Stimulated activated CD4-positive, alpha-beta T cell treated with anti-CD3 and anti-CD28 coated beads, Interleukin-4, amount 100 ng/mL, for 4 hours (primary cell): ENCODE data around the gene CHID1.

ENCODE experiments used
- DNase-seq, 2 experiments: peaks; one replicate each; pipeline ENCODE4 v3.0.0-alpha.2; 2020

The CHID1 gene

DNA sequence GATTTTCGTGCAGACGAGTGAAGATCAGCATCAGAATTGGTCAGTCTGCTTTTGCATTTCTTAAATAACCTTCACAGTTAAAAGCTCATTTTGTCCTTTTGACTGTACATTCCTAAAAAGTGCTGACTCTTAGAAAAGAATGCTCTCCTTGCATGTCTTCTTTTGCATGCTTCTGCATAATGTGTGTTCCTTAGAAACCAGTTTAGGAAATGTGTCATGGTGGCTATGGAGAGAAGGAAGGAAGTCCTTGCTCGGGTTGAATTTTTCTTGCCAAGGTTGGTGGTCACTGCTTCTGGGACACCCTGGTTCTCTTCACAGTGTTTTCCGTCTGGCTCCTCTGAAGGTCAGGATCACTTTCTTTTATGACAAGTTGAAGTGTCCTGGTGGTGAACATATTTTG lies 21.8 kb upstream of the CHID1 start:
- DNase-seq, result no peak

DNA sequence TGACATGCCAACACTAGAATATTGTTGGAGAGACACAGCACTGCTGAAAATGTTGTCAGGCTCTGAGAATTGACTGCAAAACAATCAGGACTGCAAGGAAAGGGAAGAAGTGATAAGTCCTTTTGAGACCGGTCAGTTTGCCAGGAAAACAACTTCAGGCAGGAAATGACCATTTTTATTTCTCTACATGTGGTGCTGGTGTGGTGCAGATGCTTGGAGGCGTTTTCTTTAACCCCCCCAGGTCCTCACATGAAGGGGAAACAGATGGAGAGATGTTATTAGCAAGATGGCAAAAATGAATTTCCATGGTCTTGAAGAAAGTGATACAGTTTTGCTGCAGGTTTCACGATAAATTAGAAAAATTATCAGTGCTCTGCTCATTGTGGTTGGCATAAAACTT lies 20.8 kb upstream of the CHID1 start:
- no peak for DNase-seq

DNA sequence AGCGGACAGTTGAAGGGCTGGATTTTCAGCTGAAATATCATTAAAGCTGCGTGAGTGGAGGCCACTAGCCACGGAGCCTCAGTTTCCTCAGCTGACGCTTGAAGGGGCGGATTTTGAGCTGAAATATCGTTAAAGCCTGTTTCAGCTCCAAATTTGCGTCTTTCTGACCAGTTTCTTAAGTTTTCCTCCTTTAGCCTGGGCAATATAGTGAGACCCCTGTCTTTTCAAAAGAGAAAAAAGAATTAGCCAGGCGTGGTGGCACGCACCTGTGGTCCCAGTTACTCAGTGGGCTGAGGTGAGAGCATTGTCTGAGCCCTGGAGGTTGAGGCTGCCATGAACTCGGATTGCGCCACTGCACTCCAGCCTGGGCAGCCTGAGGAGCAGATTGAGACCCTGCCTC lies 18.8 kb upstream of the CHID1 start:
- no peak for DNase-seq

DNA sequence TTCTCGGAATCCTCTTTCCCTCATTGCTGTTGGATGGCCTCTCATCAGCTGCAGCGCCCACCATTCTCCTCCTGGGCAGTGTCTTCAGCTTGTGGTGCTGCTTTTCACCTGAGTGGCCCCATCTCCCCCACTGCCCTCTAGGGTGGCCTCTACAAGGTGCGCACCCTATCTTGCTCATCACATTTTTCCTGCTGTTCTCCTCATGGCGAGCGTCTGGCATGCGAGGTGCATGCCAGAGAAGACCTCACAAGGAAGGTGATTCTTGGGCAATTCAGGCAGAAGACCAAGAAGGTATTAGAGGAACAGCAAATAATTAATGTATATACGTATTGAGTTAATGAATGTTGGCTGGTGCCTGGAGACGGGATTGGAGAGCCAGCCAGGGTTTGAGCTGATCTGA lies 18.2 kb upstream of the CHID1 start:
- DNase-seq, result no peak

DNA sequence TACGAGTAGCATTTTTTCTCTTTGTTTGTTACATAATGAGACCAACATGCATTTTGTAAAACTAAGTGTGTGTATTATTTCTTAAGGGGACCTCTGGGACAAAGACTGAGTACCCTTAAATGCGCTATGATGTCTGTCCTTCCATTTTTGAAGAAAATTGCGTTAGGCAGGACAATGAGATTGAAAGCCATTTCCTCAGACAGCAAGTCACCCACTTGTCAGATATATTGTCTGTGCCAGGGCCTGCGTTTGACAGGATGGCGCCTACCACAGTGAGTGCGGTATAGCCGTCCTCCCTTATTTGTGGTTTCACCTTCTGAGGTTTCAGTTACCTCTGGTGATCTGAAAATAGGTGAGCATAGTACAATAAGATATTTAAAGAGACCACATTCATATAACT lies 17.3 kb upstream of the CHID1 start:
- peak in 1 of 2 experiments; percentile 27 for DNase-seq

DNA sequence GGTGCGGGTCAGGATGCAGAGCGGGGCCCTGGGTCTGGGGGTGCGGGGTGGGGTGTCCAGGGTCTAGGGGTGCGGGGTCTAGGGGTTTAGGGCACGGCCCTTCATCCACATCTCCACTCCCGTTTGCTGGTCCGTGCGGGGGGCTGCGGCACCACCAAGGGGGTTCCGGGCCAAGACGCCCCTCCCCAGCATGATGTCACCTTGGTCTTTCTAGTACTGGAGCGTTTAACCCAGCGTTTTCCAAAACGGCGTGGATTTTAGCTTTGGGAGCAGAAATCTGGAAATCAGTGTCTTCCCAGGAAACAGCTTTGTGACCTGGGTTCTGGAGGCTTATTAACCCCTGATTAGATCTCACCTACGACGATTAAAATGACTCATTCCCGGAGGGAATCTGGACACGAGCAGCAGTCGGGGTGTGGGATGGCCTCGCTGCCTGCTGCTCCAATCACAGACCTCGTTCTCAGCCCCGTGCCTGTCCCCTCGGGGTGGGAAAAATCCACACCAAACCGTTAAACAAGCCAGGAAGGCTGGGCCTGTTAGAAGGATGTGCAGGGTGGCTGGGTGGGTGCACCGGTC lies 15.8 kb upstream of the CHID1 start:
- DNase-seq, result no peak

DNA sequence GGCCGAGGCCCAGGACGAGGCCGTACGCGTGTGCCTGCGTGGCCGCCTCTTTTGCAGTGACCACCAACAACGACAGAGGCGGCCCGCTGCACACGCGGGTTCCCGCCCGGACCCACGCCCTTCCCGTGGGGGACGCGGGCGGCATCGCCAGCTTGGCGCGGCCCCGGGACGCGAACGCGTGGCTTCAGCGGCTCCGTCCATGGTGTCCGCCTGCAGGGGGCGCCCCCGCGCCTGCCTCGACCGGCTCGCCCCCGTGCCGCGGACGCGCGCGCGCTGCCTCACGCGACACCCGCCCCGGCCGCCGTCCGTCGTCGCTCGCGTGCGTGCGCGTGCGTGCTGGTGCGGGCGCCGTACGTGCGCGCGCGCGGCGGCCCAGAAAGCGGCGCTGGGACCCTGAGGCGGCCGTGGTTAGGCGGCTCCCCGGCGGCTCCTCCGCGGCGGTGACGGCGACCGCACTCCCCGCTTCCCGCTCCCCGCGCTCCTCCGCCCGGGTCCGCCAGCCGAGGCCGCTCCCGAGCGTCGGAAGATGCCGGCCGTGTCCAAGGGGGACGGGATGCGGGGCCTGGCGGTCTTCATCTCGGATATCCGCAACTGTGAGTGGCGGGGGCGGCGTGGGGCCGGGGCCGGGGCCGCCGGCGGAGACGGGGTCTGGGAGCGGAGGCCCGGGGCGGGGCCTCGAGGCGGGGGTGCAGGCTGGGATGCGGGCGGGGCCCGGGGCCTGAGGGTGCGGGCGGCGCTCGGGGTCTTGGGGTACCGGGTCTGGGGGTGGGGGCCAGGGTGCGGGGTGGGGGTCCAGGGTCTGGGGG lies 15.1 kb upstream of the CHID1 start, which contains the start of gene AP2A2:
Gene AP2A2 (plus strand): TSS at position 375 of the 806 bp plus-strand sequence. CDS start 152 bp downstream, at position 527.
- peak; percentile 88 to 96 for DNase-seq

DNA sequence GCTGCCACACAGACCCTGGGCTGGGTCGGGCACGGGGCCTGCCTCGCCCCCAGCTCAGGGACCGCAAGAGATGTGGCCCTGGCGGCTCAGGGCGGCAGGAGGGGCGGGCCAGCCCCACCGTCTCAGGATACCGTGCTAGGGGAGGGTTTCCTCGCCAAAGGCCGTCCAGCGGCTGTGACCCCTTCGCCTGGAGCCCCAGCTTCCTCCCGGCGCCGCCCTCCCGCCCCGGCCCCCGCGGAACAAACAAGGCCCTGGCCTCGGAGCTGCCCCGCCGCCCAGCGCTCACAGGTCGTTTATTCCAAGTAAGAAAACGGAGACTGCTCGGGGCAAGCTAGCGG lies 14.5 kb upstream of the CHID1 start:
- no peak for DNase-seq

DNA sequence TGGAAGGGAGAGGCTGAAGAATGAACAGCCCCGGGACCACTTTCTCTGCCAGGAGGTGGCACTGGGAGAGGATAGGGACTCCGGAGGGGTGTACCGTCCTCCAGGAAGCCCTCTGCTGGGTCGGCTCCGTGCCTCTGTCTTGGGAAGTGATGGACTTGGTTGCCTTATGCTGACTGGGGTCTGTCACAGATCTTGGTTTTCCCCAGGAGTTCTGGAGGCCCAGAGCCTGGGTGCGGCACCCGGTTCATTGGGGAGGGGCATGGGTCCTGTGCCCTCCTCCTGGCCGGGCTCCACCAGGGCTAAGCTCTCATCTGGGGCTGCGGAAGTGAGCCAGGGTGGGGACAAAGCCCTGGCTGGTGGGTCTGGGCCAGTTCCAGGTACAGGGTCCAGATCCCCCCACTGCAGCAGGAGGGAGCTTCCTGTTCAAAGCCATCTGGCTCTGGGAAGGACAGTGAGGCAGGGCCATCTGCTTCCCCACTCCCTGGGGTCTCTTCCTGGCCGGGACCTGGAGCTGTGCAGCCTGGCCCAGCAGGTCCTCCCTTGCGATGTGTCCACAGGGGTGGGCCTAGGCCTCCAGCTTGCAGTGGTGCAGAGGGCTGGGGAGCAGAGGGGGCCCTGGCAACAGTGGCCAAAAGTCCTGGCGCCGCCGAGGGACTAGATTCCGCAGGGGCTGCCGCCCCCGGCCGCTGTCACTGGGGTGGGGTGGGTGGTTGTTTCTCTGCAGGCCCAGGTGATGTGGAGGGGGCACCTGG lies 14.0 kb upstream of the CHID1 start:
- DNase-seq, result no peak

DNA sequence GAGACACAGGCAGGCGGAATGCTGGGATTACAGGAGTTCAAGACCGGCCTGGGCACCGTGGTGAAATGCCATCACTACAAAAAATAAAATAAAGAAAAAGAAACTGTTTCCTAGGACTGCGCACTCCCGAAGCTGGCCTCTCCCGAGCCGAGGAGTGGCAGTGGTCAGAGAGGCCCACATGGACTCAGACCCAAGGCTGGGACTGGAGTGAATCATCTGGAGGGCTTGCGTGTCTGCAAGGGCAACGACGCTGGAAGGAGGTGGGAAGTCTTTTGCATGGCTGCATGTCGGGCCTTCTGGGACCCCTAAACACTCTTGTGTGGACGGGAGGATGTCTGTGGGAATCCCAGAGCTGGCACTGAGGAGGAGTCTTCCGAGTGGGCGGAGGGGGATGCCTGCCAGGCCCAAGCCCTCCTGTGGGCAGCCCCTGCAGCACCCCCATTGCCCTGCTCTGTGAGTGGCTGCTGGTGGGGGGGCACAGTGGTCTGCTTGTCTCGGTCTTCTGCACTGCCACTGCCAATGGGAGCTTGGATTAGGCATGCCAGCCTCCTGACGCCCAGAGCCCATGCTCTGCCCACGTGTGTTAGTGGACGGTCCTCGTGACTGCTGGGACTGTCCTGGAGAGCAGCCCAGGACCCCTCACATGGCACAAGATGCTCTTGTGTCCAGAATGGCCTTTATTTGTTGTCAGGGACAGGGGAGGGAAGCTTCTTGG lies 13.2 kb upstream of the CHID1 start:
- DNase-seq, result no peak

DNA sequence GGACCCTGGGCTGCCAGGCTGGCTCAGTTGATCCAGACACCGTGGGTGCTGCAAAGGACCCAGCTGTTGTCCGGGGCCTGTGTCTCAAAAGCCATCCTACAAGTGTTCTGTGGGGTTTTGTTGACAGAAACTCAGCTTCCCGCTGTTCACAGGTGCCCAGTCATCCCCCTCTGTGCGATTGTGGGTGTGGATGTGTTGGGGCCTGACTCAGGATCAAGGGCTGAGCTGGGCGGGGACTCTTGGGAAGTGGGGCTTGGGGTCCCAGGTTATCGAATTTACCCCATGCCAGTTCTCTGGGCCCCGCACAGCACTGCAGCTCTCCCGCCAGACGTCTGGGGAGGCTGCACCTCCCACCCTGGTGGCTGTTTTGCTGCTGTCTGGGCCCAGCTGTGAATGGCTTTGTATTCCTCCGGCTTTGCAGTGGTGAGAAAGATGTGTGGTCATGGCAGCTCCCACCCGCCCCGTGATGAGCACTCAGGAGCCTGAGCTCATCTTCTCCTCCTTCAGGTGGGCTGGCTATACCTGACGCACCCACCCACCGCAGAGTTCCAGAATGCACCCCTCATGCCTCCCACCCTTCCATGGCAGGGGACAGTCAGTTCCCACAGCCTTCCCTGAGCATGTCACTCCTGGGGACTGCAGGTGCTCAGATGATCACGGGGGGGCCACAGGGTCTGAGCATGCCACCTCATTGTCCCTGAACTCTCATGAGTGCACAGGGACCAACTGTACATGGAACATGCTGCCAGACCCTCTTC lies 11.5 kb upstream of the CHID1 start:
- no peak for DNase-seq

DNA sequence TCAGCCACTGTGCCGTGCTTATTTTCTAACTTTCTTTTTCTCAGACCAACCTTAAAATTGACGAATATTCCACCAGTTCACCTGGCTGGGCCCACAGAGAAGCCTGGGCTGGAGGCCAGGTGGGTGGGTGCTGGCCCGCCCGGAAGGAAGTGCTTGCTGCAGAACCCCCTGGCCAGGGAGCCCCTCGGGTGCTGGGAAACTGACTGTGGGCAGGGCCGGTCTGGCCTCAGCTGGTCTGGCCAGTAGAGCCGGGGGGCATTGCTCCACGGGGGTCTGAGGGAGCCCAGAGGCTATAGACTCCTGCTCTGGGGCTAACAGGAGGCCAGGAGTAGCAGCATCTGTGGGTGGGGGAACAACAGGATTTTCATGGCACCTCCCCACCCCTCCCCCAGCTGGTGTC lies 6.8 kb upstream of the CHID1 start:
- DNase-seq, result no peak

DNA sequence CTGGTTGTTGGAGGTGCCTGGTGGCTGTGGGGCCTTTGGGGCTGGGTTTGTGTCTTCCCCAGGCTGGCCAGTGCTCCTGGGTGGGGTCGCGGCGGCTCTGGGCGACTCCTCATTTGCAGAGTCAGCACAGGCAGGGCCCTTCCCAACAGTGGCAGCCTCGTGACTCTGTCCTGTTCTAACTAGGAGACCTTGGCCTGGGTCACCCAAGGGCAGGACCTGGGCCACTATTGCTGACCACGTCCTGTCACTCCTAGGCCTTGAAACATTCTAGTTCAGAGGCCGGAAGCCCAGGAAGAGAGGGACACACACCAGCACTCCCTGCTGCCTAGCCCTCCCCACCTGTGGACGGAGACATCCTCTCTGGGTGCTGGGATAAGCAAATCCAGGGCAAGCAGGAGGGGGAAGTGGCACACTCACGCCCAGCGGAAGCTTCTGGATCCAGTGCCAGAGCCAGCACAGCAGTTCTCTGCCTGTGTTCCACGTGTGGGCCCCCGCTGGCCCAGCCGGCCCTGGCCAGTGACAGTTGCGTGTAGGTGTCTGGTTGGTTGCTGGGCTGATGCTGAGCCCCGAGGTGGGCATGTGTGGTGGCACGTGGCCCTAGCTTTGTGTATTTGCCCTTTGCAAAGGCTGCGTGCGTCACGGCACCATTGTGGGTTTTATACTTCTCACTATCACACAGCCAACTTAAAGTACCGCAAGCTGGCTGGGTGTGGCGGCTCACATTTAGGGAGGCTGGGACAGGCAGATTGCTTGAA lies 4.3 kb upstream of the CHID1 start:
- DNase-seq, result no peak

DNA sequence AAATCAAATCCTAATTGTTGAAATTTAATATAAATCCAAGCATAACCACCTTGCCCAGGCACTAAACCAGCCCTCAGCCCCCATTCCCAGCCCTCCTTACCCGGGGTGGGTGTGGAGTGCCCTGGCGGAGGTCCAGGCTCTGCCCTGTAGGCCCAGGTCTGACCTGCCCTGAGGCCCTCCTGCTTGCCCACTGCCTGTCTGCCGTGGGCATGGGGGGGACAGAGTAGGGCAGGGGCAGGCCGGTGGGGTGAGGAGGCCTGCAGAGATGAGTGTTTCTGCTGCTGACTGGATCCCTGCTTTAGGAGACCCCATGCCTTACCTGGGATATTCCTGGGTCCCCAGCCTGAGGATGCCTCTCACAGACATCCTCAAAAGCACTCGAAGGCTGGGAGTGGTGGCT lies 3.6 kb upstream of the CHID1 start:
- no peak for DNase-seq

DNA sequence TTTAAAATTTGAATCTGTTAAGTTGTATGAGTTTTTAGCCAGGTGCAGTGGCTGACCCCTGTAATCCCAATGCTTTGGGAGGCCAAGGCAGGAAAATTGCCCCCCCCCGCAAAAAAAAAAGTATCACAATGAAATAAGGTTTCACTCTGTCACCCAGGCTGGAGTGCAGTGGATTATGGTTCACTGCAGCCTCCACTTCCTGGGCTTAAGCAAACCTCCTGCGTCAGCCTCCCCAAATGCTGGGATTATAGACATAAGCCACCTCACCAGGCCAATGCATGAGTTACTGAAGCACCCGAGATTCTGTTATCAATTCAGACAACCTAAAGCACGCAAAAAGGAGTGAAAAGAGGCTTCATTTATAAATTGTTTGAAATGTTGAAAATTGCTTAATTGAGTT lies 2.4 kb upstream of the CHID1 start:
- no peak for DNase-seq

DNA sequence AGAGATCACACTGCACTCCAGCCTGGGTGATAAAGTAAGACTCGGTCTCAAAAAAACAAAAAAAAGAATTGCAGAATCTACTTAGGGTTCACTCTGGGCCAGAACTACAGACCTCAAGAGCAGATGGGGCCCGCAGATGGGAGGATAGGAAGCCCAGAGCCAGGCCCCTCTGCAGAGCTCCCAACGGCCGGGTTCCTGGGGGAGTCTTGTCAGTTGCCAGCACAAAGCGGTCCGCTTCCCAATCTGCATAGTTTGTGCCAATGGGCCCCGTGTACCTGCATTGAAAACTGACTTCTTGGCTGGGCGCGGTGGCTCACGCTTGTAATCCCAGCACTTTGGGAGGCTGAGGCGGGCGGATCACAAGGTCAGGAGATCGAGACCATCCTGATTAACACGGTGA lies 1.7 kb upstream of the CHID1 start:
- no peak for DNase-seq

DNA sequence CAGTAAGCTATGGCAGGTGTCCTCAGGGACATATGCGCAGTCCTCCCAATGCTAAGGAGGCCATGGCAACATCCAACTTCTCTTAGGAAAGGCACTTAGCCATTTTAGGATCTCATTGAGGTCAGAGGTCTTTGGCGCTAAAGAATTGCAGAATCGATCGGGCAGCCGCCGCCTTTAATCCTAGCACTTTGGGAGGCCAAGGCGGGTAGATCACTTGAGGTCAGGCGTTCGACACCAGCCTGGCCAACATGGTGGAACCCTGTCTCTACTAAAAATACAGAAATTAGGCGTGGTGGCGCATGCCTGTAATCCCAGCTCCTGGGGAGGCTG lies 1.2 kb upstream of the CHID1 start:
- DNase-seq, result no peak

DNA sequence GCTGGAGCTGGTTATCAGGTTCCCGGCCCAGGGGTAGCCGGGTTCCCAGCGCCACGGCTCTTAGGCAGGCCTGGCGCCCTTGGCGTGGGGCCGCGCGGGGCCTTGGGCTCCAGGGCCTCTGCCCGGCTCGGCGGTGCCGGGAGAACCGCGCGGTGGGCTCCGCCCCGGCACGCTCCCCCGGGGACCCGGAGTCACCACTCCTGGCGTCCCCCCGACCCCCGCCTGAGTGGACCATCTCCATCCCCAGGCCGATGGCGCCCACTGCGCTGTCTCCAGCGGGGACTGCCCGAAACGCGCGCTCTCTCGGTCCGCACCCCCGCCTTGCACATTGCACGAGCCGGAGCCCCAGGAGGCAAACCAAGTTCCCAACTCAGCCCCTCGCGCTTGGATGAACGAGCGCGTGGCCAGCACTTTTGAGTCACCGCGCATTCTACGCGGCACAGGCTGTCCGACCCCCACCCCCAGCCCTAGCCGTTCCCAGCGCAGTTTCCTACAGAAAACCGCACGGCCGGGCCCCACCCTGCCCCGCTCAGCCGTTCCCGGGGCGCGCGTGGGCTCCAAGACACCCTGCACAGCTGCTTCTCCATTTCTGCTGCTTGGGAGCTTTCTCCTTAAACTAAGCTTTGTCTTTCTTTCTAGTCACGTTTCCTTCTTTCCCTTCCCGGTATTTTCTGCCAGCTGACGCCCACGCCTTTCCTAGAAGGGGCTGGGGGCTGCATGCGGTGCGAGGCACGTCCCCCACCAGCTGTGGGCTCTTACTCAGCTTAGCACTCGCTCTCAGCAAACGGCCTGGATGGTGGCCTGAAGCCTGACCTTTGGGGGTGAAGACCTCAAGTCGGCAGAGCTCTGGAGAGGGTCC lies 650 bp upstream of the CHID1 start:
- peak; percentile 24 to 45 for DNase-seq

DNA sequence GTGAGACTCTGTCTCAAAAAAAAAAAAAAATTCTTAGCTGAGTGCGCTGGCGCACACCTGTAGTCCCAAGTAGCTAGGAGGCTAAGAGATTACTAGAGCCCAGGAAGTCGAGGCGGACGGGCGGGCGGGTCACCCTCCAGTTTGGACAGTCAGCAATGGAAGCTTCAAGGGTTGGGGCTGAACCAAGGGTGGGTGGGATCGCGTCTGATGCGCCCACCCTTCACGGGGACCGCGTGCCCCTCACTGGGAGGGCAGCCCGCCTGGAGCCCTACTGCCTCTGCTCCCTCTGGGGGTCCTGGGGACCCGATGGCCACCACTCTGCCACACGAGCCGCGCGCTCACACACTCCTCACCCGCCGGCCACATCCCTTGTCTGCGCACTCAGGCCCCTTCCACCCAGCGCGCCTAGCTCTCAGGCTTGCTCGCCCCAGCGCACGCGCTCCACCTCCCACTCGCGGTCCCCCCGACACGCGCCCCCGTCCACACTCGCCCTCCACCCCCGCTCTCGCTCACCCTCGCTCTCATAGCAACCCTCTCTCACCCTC lies 494 bp downstream of the CHID1 start:
- DNase-seq, result peak; percentile 44 to 78

DNA sequence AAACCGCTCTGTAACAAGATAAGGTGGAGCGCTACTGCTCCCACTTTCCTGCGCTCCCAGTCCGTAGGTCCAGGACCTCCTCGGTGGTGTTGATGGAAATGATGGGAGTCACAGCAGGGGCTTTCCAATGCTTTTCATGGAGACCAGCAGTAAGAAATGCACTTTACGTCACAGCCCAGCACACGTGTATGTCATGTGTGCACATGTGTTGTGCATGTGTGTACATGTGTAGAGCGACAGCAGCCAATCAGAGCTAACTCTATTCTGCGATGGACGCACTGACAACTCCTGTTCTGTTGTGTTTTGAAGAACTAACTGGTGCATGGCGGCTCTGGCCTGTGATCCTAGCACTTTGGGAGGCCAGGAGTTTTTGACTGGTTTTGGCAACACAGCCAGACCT lies 1.2 kb downstream of the CHID1 start:
- no peak for DNase-seq

DNA sequence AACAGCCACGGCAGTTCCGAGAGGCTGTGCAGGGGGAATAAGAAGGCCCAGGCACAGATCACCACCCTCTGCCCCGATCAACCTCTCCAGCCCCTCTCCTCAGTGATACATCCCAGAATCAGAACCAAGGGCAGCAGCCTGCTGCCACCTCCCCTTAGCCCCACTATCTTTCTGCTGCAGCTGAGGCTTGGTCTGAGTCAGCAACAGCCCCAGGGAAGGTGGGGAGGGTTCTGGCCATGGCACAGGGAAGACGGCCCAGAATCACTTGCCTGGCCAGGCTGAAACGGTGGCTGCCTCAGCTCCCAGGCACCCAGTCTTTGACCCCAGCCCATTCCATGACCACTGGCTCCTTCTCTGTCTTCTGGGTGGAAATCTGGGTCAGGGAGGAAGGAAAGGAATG lies 2.3 kb downstream of the CHID1 start:
- no peak for DNase-seq
